OCI-LY7 (cell line): ENCODE data around the gene PNPLA6.

ENCODE experiments used
- CTCF ChIP-seq: fragments of 200-600 bp; sonication (generic); conservative IDR thresholded peaks from 2 replicates; pipeline ENCODE4 v1.5.1; 2014; ENCODE audit warnings: mild to moderate bottlenecking, antibody characterized with exemption, low read length, moderate library complexity, mixed read lengths
- EZH2phosphoT487 ChIP-seq: fragments of 200-600 bp; sonication (generic); IDR thresholded peaks from 2 replicates; pipeline ENCODE4 v1.6.1; 2018; ENCODE audit warnings: low read depth, borderline replicate concordance, mild to moderate bottlenecking, mixed run types, antibody characterized with exemption, low read length, moderate library complexity, mixed read lengths

GRCh38 chr19:7516878-7517277 is 18.6 kb upstream of the PNPLA6 start:
- TF ChIP-seq CTCF (no peak), EZH2phosphoT487 (no peak)
